UCSD-AML1 (cell line): ENCODE results near the gene IGSF21.

Experiments used
- DNase-seq: peaks from one replicate; lab custom pipeline; 2025; ENCODE audit not compliant: unreplicated experiment; lab: John Stamatoyannopoulos, UW

The IGSF21 gene

DNA sequence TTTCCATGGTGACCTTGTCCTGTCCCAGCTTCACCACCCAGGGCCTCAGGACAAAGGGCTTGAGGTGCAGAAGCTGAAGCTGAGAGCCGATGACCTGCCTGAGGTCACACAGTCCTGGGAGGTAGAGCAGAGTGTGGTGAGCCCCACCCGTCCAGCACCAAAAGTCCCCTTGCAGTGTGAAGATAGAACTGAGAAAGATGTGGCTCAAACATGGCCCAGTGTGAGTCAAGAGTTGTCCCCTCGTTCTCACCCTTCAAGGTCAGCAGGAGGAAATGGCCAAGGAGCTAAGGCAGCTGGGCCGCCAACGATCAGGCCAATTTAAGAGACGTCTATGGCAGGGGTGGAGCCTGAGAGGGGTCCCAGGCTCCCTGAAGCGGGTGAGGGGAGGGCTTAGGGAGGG, 215.7 kb downstream of the IGSF21 start:
- DNase-seq: no peak

DNA sequence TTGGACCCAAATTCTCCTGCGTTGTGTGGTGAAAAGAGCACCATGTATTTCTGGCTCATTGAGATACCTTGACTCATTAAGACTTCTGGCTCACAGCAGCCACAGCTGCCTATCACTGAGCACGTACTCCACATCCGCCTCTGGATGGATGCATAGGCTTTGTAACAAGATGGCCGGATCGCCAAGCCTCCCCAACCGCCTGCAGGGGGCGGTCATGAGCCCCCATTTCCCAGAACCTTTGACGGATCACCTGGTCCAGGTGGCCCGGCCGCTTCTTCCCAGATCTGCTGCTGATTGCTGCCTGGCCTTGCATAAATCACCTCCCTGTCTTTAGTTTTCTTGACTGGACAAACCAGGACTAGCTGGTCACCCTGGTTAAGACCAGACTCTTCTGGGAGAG, 216.6 kb downstream of the IGSF21 start:
- no peak for DNase-seq

DNA sequence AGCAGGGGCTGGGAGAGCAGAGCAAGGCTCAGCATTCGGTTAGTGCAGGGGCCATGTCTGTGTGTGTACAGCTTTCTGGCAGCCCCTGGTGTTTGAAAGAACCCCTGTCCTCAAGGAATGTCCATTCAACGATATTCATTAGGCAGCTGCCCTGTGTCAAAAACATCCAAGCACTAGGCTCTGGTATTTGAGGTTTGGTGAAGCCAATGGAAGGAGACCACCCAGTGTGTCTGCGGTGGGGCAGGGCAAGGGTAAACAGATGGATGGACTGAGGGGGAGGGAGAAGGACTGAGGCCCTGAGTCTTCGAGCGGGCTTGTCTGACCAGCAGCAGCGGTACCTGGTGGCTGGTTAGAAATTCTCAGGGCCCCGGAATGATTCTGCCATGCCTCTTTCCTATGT, 217.5 kb downstream of the IGSF21 start:
- DNase-seq: no peak

DNA sequence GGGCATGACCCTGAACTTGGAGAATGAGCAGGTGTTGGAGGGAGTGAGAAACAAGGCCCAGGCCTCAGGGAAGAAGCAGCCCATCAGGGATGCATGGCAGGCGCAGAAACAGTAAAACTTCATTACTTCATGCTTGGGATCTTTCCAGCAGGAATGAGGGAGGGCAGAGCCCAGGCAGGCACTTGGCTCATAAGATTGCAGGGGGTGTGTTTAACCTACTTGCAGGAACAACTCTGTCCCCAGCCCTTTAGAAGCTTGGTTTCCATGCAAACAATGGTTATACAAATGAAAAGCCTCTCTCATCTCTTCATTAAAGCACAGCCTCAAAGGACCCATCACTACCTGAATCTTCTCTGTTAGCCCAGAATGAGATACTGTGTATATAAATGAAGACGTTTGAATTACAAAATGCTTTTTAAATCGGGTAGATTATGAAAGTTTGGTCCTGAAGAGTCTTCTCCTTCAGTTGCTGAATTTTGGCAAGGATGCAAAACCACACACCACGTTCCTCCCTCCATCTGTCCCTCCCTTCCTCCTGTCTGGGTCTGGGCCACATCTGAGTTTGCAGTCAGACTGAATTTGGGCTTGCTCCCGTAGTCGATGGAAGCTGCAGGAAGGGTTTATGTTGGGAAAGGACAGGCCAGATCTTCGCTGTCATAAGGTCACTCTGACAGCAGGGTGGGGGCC, 218.8 kb downstream of the IGSF21 start:
- no peak for DNase-seq

DNA sequence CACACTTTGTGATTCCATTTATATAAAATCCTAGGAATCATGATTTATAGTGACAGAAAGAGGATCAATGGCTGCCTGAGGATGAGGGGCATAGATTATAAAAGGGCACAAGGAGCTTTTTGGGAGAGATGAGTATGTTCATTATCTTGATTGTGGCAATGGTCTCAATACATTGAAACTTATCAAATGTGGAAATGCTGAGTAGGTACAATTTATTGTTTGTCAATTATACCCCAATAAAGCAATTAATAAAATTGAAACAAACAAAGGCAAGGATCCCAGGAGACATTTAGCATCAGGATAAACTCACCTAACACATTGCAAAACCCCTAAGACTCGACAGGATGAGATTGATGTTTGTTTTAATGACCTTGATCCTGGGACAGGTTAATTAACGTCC, 220.1 kb downstream of the IGSF21 start:
- no peak for DNase-seq

DNA sequence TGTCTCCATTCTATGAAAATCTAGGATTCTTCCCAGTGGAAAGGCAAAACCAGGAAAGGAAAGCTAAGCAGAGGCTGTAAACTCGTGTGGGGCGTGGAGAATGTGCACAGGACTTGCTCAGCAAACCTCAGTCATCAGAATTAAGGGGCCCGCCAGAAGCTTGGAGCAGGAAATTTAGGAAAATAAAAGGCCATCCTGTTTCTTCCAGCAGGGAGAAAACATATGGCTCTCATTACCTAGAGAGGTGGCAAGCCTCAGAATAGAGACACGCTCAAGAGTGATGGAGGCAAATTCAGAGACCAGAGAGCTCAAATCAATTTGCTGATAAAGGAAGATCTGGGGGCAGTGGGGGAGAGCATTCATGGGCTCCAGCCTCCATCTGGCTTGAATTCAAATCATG, 221.2 kb downstream of the IGSF21 start:
- DNase-seq: no peak

DNA sequence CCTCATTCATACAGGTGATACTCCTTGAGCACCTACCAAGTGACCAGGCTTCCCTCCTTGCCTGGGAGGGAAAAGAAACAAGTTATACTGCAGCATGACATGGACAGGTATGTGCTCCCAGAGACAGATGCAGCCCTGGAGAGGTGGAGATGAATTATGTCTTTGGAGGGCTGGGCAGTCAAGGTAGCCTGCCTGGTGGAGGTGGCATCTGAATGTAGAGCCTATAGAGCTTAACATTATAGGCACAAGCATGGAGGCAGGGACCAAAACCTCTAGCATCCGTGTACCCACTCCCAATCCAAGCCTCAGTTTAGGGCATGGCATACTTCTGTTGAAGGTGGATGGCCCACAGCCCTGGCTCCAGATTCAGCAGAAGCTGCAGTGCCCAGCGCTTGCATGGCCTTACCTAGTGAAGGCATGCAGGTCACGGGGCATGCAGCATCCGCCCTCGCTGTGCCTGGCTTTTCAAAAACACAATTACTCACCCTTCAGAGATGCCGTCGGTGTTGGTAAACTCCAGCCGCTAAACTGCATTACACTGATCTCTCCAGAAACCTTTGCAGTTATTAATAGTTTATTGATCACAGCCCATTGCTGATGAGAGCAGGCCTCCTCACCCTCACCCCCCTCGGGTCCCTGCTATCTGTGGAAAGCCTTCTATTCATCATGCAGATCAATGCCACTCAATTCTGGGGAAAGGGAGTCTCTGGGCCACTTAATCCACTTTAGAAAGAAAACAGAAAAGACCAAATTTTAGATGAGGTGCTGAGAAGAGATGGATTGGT, 222.1 kb downstream of the IGSF21 start:
- no peak for DNase-seq

DNA sequence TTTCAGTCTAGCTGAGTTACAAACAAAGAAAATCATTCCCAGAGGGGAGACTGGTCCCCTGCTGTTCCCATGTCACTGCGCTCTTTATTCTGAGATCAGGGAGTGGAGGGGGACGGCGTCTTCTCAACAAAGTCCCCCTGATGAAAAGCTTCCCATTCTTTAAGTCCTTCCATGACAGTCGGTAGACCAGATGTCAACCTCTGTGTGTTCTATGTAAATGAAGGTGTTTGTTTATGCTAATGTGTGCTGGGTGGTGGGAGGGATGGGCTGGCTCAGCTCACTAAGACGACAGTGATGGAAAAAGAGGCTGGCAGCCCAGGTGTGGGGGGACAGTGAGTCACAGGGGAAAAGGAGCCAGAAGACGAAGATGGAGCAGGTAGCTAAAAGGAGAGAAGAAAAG, 225.0 kb downstream of the IGSF21 start:
- DNase-seq: no peak

DNA sequence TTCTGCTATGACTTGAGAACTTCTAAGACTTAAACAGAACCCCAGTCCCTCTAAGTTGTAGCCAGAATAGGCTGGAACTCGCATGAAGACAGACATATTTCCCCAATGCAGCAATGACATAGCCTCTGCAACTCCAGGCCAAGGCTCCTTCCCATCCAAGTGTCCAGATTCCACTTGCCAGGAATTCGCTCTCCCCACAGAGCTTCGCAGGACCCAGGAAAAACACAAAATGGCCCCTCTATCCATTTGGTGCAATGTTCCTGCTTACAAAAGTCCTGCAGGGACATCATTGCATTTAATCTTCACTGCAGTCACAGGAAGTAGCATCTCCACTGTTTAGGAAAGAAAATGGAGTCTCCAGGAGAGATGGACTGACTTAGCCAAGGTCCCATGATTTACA, 225.6 kb downstream of the IGSF21 start:
- no peak for DNase-seq

DNA sequence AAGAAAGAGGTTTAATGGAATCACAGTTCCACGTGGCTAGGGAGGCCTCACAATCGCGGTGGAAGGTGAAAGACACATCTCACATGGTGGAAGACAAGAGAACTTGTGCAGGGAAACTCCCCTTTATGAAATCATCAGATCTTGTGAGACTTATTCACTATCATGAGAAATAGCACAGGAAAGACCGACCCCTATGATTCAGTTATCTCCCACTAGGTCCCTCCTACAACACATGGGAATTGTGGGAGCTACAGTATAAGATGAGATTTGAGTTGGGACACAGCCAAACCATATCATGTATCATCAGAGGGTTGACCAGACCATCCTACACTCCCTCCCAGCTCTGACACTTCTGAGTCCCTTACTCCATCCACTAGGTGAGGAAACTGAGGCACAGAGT, 229.2 kb downstream of the IGSF21 start:
- no peak for DNase-seq

DNA sequence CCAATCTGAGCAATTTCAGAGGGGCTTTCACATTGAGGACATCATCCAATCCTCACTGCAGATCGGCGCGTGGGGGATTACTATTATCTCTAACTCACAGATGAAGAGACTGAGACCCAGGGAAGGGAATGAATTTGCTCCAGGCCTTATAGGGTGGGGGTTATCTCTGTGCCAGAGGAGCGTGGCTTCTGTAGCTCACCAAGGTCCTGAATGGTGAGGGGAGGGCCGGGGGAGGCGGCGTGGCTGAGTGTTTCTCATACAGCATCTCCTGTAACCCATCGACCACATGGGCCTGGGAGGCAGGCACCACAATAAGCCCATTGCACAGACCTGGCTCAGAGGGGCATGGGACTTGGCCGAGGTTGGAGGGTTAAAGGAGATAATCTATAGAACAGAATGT, 230.2 kb downstream of the IGSF21 start:
- DNase-seq: no peak

DNA sequence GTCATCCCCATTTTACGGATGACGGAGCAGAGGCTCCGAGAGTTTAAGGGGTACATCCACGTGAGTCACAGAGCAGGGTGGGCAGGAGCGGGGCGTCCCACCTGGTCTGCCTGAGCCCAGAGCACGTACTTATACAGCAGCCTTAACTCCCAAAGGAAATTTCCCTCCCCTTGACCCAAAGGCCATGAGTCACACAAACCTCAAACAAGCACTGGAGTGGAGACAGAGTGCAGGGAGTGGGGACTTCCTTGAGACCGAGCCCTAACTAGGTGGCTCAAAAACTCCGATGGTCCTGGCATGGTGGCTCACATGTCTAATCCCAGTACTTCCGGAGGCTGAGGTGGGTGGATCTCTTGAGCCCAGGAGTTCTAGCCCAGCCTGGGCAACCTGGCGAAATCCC, 231.6 kb downstream of the IGSF21 start:
- DNase-seq: no peak

DNA sequence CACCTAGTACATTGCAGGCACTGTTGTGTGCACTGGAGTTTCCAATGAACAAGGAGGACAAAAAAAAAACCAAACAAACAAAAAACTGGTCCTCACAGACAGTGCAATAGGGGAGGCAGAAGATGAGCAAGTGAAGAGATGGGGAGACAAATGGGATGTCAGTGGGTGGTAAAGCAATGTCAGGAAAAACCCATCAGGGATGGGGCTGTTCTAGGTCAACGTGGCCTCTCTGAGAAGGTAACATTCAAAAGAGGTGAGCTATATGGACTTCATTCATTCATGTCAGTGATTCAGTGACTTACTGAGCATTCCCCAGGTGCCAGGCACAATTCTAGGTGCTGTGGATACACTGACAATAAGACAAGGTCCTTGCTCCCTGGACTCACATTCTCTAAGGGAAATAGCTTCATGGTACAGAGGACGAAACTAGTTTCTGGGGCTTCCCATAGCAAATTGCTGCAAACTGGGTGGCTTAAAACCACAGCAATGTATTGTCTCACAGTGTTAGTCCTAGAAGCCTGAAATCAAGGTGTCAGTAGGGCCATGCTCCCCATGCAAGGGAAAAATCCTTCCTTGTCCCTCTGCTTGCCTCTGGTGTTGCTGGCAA, 232.7 kb downstream of the IGSF21 start:
- no peak for DNase-seq

DNA sequence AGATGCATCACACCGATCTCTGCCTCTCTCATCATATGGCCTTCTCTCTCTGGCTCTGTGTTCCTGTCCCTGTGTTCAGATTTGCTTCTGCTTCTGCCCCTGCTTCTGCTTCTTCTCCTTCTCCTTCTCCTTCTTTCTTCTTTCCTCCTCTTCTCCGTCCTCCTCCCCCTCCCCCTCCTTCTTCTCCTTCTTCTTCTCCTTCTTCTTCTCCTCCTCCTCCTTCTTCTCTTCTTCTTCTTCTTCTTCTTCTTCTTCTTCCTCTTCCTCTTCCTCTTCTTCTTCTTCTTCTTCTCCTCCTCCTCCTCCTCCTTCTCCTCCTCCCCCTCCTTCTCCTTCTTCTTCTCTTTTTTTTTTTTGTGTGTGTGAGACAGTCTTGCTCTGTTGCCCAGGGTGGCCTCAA, 233.2 kb downstream of the IGSF21 start:
- no peak for DNase-seq

DNA sequence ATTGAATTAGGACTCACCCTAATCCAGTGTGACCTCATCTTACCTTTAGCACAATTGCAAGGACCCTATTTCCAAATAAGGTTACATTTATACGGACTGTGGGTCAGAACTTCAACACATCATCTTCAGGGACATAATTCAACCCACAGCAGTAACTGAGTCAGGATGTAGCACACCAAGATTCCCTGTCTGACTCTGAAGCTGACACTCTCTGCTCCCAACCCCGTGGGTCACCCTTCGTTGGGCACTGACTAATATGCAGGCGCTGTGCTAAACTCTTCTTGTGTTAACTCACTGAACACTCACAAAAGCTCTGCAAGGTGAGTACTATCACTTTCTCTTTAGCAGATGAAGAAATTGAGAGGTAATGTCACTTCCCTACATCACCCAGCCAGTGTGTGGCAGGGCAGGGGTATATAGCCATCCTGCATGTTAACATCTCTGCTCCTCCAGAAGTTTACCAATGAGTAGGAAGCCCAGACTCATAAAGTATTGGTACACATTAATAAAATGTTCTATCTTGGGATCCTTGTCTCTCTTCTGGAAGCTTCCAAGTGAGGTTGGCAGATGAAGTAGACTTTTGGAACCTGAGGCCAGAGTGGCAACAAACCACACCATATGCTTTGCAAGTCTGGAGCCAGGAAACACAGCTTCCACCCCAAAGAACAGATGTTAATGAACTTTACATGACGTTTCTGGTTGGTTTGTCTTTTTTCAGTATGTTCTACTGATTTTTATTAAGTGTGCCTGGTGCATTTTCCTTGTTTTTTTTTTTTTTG, 233.9 kb downstream of the IGSF21 start:
- no peak for DNase-seq

DNA sequence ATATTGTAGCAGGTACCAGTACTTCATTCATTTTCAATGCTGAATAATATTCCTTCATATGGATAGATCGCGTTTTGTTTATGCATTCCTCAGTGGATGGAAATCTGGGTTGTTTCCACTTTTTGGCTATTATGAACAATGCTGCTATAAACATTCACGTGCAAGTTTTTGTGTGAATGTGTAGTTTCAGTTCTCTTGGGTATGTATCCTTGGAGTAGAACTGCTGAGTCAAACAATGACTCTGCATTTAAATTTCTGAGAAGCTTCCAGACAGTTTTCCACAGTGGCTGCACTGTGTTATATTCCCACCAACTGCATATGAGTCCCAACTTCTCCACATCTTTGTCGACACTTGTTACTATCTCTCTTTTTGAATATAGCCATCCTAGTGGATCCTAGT, 235.1 kb downstream of the IGSF21 start:
- DNase-seq: no peak

DNA sequence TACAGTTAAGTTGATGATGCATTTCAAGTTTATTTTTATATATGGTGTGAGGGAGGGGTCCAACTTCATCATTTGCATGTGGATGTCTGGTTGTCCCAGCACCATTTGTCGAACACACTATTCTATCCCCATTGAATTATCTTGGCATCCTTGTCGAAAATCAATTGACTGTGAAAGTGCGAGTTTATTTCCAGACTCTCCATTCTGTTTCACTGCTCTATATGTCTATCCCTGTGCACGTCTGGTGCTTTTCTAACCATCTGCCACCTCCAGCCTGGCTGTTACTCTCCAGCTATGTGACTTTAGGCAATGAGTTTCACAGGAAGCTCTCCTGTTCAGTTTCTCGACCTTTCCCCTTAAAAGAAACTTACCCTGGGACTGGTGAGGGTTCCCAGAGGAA, 236.0 kb downstream of the IGSF21 start:
- no peak for DNase-seq

DNA sequence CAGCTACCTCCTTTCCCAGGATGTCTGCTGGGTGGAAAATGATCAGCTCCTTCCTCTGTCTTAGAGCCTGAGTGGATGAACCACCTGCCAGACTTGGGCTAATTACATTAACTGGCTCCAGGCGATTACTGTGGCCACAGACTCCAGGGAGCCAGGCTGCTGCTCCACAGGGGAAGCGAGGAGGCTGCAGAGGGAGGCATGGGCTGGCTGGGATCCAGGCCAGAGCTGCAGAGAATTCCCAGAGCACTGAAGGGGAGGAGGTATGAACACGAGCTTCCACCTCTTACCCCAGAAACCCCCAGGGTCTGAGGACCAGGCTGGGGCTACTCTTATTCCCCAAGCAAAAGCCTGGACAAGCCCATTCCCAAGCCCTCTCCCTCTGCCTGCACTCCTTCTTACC, 237.2 kb downstream of the IGSF21 start:
- no peak for DNase-seq

DNA sequence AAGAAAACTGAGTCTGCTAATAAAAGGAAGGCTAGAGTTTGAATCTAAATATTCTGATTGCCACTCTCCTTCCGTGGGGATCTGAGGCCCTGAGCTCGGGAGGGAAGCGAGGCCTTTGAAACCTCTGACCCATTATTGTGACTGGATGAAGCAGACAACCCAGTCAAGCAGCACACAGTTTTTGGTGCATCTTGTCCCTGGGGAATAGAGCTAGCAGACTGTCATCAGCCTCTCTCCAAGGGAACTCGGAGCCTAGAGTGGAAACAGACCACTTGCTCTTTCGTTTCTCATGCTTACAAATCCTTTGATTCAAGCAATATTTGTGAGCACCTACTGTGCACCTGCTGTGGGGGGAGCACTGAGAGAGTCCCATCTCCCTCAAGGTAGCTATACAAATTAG, 240.0 kb downstream of the IGSF21 start:
- no peak for DNase-seq

DNA sequence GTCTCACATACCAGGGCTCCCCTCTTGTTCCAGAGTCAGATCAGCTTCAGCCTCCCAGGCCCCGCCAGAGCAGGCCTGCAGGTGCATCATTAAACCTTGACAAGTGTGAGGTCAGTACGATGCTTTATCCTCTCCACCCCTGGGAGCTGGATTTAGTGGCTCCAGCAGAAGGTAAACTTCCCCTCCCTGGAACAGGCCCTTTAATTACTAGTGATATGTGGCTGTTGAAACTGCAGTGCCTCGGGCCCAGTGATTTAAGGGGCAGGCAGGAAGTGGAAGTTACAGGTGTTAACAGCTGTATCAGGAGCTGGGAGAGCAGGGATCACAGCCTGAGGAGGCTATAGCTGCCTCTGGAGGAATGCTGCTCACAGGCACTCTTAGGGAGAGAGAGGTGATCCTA, 240.8 kb downstream of the IGSF21 start:
- no peak for DNase-seq

DNA sequence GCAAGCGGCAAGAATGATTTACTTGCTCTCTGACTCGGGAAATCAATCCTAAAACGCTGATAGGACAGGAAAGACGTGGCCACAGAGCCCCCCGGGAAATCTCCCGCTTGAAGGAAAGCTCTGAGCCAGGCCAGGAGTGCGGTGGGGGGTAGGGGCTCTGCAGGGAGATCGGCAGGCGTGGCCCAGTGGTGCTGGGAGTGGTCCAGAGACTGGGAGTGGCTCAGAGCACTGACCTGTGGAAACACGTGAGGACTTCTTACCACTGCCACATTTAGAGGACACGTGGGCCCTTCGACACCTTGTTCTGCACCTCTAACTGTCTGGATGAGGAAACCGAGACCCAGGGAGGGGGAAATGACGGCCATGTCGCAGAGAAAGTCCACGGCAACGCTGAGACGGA, 243.1 kb downstream of the IGSF21 start:
- DNase-seq: no peak

DNA sequence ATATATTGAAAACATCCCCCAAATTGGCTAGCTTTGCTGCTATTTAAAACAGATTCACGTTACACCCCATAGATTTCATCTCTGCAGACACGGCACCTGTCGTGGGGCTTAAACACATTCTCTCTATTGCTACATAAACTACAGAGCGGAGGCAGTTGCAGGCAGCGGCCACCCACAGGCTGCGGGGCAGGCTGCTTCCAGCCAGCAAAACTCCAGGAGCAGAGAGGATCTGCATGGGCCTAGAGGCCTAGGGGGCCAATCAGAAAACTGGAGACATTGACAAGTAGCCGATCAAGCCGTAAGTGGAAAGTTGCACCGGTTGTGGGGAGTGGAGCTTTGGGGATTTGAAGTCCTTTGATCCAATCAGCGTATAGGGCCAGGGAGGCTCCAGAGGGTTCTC, 244.1 kb downstream of the IGSF21 start:
- no peak for DNase-seq
